Measurements from ENCODE around the gene HMG20A.
"Not testable (repeated sequence)": the region's sequence is repeated elsewhere in the genome, so short reads cannot be mapped to it uniquely, and the experiment has no call there.

Gene HMG20A

GRCh38 chr15:77409259-77410156 lies 11.2 kb upstream of the HMG20A start:
- DNase-seq: peak in 2 of 5 donors; percentile 2 to 73

GRCh38 chr15:77410157-77410500 lies 10.6 kb upstream of the HMG20A start:
- DNase-seq: not testable (repeated sequence)

- no peak for DNase-seq
Observed at GRCh38 chr15:77410701-77411618, 9.7 kb upstream of the HMG20A start.

GRCh38 chr15:77411619-77411976 lies 9.1 kb upstream of the HMG20A start:
- no peak for DNase-seq

GRCh38 chr15:77412972-77413698 lies 7.6 kb upstream of the HMG20A start:
- DNase-seq: no peak

- DNase-seq: no peak
Observed at GRCh38 chr15:77413699-77414349, 6.9 kb upstream of the HMG20A start.

- DNase-seq: no peak
Observed at GRCh38 chr15:77414789-77415442, 5.8 kb upstream of the HMG20A start.

GRCh38 chr15:77415450-77416147 lies 5.1 kb upstream of the HMG20A start:
- DNase-seq: no peak

GRCh38 chr15:77416148-77416455 lies 4.6 kb upstream of the HMG20A start:
- DNase-seq: no peak

- no peak for DNase-seq
Observed at GRCh38 chr15:77416954-77417353, 3.7 kb upstream of the HMG20A start.

GRCh38 chr15:77417602-77418001 lies 3.1 kb upstream of the HMG20A start:
- DNase-seq: no peak

GRCh38 chr15:77418391-77418965 lies 2.2 kb upstream of the HMG20A start:
- no peak for DNase-seq

GRCh38 chr15:77418966-77419835 lies 1.5 kb upstream of the HMG20A start:
- peak in 3 of 5 donors; percentile 11 to 18 (median 16) for DNase-seq

GRCh38 chr15:77419836-77420609 lies 665 bp upstream of the HMG20A start, which contains the start of gene PEAK1:
TSS of gene PEAK1 (minus strand) at chr15:77420104. CDS start at chr15:77181926, 238,178 bp downstream.
- peak; percentile 98 to 100 (median 99) for DNase-seq

GRCh38 chr15:77421370-77421700 lies 647 bp downstream of the HMG20A start:
- DNase-seq: peak in 2 of 5 donors; percentile 1 to 20

- DNase-seq: no peak
Observed at GRCh38 chr15:77425104-77425503, 4.4 kb downstream of the HMG20A start.

GRCh38 chr15:77426377-77426776 lies 5.7 kb downstream of the HMG20A start:
- DNase-seq: no peak

- no peak for DNase-seq
Observed at GRCh38 chr15:77426871-77427270, 6.2 kb downstream of the HMG20A start.

GRCh38 chr15:77430213-77430612 lies 9.5 kb downstream of the HMG20A start:
- peak in 1 of 5 donors; percentile 60 for DNase-seq

Data from T-helper 1 cell (primary cell).